NCI-H748 treated with DMSO at 0.1 percent for 48 hours (cell line): ENCODE data around the gene MAGI1.

Experiments
- DNase-seq: peaks from one replicate; lab custom pipeline; 2025; lab: John Stamatoyannopoulos, UW

The MAGI1 gene

DNA sequence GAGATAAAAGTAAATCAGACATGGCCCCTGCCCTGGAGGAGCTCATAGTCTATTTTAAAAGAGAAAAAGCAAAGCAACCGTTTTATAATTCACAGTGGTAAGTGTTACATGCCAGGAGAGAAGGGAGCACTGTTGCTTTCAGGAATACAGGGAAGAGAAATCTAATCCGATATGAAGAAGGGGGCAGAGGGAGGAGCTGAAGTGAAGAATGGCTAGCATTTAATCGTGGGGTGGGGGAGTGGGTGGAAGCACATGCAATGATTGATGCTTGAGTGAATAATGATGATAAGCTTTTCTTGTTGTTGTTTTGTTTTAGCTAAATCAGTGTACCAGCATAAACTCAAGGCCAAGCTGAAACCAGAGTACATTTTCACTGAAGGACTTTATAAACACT lies 629.5 kb downstream of the MAGI1 start:
- DNase-seq: no peak

DNA sequence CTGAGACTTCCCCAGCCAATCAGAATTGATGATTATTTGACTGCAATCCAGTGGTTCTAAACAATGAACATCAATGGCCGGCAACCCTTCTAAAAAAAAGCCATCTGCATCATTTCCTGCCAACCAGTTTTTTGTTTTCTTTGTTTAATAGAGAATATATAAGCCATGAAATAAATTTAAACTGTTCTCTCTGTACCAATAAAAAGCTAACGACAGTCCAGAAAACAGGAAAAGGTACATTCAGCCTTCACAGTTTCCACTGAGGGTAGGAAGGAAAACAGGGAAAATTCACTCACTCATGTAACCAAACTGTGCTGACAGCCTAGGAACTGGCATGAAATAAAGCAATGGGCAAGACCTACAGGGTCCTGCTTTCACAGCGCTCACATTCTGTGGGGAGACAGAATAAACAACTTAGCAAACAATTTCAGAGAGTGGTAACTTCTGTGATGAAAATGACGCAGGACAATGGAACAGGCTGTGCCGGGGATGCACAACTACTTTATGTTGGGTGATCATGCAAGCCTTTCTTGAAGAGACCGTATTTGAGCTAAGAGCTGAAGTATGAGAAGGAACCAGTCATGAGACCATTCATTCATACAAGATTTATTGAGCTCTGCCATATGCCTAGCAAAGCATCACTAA lies 630.1 kb downstream of the MAGI1 start:
- no peak for DNase-seq

DNA sequence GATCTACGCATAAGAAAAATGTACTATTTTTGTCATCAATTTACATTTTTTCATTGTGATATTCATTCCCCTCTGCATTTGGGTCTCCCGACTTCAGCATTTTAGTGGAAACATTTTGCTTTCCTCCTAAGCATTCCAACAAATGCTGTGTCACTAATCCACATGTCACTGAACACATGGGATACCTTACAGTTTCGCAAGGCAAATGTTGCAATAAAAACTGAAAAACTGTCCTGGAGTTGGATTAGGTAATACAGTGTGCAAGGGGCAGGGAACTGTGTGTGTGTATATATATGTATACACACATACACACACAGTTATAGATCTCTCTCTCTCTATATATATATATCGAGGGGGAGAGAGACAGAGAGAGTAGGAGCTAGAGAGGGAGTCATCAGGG lies 632.2 kb downstream of the MAGI1 start:
- no peak for DNase-seq

DNA sequence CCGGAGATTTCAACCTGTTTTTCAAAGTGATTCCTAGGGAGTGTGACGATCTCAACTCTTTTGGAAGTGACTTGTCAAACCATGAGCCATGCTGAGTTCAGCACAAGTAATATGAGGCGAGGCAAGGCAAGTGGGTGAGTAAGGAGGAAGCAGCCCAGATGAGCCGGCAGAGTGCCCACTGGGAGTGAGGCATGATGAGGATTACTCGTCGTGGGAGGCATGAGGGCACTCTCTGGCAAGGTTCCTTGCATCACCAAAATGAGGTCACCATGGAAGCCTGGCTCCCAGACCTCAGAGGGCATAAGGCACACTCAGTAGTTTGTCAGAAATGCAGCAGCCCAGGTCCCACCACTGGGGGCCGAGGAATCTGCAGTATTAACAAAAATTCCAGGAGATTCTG lies 636.1 kb downstream of the MAGI1 start:
- DNase-seq: no peak

DNA sequence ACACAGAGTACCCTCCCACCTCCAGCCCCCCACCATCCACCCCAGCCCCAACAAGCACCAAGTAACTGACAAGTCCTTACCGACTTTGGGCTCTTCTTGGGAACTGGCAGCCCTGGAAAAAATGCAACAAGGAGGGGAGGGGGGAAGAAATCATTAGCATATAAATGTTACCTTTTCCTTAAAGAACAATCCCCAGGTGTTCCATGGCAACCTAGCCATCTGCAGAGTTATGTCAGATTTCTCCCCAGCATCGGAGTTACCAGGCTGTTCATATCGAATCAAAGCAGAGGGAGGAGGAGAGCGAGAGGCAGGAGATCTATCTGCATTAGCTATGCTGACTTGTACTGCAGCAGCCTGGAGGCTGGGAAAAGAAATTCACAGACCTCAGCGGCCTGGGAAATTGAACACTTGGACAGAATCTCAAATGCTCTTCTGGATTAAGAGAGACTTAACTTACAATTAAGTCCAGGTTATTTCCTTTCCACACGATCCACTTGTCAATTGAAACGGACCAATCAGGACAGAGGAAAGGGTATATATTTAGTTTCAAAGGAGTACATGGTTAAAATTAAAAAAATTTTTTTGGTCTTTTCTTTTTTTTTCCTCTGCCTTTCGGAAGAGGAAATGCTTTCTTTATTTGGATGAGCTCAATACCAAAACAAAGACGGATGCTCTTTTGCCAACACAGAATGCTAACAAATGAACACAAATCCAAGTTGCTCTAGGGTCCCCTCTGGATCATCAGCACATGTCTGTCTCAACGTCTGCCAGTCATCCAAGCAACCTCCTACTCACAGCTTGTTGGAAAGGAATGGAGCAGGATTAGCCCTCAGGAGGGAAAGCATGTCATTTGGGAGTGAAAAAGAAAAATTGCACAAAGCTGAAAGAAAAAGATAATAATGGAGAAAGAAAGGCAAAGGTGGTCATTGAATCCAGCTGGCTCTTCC lies 637.1 kb downstream of the MAGI1 start:
- no peak for DNase-seq

DNA sequence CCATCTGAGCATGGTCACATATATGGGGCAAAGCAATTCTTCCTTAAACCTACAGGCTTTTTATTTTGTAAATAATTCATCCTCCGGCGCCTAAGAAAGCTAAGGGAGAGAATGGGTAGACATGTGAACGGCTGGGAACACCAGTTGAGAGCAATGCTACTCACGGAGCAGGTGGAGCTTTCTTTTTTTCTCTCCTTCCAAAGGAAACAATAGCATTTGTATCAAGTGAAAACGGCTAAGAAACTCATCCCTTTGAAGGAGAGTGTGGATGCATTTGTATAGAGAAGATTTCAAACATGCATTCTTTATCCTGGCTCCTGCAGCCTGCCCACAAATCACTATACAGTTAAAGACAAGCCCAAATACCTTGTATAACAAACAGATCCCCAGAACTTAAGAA lies 637.8 kb downstream of the MAGI1 start:
- no peak for DNase-seq

DNA sequence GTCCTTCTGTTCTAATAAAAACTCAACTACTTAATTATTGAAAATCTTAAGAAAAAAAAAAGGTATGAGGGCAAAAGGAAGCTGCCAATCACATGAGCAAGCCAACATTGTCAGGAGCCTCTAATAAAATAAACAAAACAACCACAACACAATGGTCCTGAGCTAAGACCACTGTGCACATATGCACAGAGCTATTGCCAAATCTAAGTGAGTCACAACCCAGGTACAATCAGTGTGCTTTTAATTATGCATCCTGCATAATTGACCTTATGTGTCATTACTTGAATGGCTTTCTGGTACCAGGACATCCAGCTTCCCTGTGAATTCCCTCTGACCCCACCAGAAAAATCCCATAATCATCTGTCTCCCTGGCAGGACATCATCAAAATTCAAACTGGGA lies 639.8 kb downstream of the MAGI1 start:
- no peak for DNase-seq

DNA sequence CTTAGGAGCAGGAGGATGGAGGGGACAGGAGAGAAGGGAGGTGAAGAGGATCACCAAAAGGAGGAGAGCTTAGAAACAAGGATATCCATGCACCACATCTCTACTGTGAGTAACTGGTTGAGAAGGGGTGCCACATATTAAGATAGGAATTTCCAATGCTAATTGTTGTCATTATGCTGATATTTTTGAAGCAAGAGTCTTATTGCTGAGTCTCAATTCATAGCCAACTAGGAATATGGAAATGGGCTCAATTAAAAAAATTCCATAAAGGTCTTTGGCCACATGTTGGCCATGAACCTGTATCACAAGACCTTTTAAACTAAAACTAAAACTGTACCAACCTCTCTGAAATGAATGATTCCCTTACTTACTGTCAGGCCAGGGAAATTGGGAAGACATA lies 642.6 kb downstream of the MAGI1 start:
- DNase-seq: no peak

DNA sequence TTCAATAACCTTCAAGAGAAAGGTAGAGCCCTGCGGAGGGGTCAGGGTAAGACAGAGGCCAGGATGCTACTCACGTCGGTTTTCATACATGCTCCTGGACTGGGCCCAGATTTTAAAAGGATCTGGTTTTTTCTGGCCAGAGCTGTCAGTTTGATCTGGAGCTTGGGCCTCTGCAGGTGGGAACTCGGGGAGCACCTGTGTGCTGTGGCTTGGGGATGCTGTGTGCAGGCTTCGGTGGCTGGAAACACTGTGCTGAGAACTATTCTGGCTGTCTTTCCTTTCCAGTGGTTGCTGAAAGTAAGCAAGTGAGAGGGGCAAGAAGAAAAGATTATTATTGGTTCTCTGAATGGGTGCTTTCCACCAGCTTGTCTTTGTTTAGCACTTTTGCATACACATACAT lies 647.6 kb downstream of the MAGI1 start:
- no peak for DNase-seq

DNA sequence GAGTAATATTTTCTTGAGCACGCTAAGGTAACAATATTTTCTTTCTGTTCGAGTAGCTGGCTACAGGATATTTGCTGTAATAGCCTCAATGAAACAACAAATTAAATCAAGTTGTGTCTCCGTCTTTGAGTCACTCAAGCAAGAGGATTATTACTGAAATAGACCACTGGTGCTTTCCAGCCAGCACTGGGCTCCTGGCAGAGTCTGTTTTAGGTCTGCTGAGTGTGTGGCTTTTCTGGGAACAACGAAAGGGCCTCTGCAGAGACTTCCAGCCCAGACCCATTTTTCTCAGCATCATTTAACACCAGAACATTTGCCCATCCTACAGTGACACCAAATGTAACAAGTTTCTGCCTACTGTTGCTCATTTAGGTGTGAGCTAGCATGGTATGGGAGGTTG lies 652.9 kb downstream of the MAGI1 start:
- no peak for DNase-seq

DNA sequence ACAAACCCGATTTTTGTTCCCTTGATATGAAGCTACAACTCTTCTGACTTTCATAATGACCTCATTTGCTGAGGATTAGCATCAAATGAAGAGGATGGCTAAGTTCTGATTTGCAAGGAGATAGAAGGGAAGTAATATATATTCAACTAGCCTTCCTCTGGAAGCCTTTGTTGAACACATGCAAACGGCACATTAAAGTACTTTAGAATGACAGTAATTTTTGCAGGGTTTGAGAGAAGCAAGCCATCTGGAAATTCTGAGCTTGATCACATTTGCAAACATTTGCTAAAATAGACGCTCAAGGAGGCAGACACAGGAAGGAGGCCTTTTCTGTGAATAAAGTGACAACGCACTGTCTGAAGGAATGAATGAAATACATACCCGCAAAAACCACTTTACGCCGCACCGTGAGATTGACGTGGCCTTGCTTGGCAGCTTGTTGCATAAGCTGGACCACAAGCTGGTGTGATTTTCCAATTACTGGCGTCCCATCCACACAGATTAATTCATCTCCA lies 657.2 kb downstream of the MAGI1 start:
- DNase-seq: no peak

DNA sequence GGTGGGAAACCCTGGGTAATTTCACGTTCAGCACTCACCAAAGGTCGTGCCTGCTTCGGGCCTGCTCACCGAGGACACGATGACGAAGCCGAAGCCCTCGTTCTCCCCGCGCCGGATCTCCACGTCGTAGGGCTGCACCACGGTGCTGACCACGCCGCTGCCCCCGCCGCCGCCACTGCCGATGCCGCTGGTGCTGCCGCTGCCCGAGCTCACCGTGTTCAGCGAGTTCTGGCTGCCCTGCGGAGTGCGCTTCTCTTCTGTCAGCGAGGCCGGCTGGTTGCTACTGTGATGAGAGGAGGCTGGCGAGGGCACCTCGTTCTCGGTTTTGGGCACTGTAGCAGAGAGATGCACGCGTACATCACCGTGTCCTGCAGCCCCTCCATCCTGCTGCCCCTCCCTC lies 659.5 kb downstream of the MAGI1 start:
- no peak for DNase-seq

DNA sequence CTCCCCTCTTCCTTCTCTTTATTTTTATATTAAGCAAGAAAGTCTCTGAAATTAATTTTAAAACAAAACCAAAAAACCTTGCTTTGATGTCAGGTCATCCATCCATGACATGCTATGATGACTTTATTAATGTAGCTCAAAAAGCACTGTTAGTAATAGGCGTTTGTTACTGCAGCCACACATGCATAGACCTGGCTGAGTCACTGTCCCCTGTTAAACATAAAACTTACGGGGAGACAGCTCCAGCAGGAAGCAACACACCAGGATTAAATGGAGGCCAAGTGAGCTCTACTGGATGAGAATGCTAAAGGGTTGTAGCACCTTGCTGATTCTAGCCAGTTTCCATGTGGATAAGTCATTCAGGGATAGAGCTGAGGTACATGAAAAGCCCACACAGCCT lies 661.1 kb downstream of the MAGI1 start:
- no peak for DNase-seq

DNA sequence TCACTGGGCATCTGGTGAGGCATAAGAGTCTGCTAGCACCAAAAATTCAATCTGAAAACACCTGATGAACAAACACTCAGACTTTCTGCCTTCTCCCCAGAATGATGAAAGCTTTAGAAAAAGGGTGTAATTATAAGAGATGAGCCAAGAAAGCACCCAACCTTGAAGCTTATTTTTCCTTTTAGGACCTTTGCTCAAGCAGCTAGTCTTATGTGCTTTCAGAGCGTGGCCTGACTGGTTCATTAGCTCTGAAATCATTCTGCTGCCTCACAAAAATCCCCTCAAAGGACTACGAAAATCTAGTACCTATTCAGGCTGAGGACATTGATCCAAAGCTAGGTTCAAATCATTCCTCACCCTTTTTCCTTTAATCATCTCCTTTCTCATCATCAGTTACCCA lies 662.3 kb downstream of the MAGI1 start:
- no peak for DNase-seq

DNA sequence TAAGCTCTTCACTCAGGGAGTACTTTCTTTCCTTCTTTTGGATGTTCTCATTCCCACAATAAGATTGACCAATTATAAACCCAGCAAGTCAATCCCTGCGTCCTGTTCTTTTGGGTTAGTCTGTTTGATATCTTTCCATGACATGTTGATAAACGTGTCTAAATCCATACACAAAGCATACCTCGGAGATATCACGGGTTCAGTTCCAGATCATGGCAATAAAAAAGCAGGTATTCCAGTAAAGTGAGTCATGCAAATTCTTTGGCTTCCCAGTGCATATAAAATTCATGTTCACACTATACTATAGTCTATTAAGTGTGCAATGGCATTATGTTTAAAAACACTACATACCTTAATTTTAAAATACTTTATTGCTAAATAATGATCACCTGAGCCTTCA lies 667.7 kb downstream of the MAGI1 start:
- DNase-seq: no peak

DNA sequence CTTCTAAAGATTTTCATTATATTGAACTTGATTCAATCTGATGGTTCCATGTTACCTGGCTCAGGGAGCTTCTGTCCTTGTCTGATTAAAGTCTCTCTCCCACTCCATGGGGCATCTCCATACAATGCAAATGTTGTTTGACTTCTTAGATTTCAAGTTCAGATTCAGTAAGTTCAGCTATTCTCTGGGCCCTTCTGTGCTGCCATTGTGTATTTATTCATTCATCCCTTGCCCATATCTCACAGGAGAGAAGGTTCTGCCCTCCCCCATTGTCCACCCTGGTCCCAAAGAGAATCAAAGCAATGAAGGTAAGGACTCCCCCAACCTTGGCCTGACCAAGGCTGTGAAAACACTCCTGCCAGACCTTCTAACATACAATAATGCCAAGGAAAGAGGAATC lies 669.9 kb downstream of the MAGI1 start:
- DNase-seq: no peak

DNA sequence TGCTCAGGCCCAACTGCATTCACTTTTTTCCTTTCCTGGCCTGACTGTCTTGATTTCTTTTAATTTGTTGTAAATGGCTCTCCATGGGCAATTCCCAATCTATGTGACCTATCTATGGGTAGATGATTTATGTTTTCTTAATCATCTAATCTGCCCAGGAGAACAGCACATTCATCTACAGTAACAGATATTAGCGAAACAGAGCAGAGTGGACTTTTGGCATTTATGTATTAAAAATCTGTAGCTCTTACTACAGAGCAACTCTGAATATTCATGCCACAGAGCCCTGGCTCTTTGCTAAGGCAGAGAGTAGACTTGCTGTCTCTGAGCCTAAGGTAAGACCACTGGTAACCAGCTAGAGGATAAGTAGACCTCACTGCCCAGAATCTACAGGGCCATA lies 676.0 kb downstream of the MAGI1 start:
- DNase-seq: no peak

DNA sequence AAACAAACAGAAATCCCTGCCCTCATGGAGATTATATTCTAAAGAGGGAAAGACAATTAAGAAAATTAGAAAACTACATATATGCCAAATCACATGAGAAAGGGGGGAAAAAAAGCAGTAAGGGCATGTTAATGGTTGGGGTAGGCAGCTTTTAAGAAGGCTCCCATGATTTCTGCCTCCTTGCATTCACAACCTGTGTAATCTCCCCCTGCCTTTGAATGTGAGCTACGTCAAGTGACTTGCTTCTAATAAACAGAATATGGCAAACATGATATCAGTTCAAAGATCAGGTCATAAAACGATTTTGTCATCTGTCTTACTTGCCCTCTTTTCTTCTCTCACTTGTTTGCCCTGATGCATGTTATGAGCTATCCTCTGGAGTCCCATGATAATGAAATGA lies 677.3 kb downstream of the MAGI1 start:
- DNase-seq: no peak

DNA sequence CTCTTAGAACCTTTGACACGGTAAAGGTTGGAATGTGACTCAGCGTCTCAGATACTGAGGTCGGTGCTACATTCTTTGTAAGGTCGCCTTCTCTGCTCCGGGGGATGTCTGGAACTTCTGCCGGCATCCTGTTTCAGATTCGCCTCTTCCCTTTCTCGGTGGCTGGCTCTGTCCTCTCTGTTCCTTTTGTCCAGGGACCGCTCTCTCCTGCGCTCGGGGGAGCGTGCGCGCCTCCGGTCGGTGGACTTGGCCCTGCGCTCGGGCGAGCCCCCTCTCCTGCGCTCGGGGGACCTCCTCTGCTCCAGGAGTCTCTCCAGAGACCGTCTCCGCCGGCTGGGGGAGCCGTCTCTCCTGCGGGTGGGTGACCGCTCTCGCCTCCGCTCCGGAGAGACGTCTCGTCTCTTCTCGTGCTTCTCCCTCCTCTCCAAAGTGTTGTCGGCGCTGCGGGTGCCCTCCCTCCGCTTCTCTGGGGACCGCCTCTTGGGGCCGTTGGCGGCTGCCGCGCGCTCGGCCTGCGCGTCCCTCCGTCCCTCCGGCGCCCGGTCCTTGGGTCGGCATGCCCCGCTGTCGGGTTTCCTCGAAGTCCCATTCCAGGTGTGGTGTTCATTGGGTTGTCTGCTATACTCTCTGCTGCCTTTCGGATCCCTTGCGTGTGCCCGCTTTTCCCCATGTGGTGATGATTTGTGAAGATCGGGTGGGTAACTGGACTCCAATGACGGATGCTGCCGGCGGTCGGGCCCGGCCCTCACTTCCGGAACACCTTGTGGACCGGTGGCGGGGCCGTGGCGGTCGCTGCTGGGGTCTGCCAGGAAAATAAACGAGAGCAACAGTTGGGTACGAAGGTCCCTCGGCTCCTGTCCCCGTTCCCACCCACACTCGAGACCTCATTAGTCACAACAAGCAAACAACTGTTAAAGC lies 682.1 kb downstream of the MAGI1 start:
- no peak for DNase-seq

DNA sequence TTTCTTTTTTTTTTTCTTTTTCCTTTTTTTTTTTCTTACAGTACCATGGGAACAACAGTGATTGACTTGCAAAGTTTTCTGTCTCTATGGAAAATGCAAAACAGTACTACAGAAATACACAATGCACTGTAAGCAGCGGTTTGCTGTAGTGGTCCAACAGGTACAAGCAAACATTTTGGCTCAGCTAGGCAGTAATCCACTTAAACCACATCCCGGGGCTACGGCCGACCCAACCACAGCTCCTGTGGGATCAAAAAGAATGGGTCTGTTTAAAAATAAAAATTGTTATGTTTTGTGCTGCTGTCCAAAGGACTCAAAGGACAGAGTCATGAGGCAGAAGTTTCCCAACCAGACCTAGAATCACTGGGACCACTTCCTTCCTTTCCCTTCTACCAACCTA lies 683.8 kb downstream of the MAGI1 start:
- no peak for DNase-seq

DNA sequence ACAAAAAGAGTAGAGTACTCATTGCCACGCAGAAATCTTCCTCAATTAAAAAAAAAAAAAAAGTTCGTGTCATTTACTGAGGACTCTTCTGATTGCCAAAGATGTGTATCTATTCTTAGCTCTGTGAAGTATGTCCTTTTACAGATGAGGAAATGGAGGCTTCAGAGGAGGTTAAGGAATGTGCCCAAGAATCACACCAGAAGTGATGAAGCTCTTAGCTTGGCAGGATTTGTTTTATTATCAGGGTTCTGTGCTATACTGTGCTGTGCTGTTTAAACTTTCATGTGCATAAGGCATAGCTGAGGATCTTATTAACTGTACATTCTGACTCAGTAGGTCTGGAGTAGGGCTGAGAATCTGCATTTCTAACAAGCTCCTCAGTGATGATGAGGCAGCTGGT lies 685.8 kb downstream of the MAGI1 start:
- no peak for DNase-seq

DNA sequence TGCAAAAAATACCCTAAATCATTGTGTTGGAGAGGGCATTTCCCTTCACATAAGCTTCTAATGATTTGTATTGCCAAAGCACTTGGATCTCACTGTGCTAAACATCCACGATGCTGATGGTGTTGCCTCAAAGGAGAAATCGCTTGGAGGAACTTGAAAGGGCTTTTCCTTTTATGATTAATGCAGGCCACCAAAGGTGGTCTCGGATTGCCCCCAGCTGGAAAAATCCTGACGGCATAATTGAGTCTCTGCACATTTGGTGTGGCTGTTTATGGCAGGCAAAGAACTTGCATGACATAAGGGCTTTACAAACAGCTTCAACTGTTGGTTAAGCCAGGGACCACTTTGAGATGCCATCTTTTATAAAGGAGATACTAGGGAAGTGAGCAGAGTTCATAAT lies 687.0 kb downstream of the MAGI1 start:
- no peak for DNase-seq
